Hematopoietic multipotent progenitor cell treated with erythropoietin and hydrocortisone succinate and interleukin-3 and kit ligand, for 8 days (in vitro differentiated cells): ENCODE results near the gene NOD1.

ENCODE experiments used
- DNase-seq: peaks from one replicate; pipeline ENCODE4 v3.0.0-alpha.2; 2015

The NOD1 gene

GRCh38 chr7:30468791-30469190 lies 9.8 kb downstream of the NOD1 start:
- no peak for DNase-seq

- DNase-seq = no peak
These were observed 10.5 kb downstream of the NOD1 start for GRCh38 chr7:30468041-30468440.

DNA sequence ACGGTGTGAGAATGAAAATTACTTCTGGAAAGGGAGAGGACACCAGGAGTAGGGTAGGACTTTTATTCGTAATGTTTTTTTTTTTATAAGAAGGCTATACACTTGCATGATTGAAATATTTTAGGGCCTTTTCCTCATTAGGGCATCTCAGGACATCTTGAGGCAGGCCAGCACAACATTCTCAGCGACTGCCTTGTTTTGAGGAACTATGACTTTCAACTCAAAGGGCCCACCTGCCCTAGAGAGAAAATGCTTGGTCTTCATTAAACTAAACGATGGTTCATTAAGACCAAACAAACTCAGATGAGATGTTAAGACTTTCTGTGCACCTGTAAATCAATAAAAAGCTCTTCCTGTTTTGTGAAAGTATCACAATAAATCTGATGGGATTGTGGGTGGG lies 11.3 kb downstream of the NOD1 start:
- DNase-seq = no peak

- peak; percentile 71 for DNase-seq
These were observed 12.3 kb downstream of the NOD1 start for GRCh38 chr7:30466266-30466665.

- no peak for DNase-seq
These were observed 12.8 kb downstream of the NOD1 start for GRCh38 chr7:30465811-30466180.

DNA sequence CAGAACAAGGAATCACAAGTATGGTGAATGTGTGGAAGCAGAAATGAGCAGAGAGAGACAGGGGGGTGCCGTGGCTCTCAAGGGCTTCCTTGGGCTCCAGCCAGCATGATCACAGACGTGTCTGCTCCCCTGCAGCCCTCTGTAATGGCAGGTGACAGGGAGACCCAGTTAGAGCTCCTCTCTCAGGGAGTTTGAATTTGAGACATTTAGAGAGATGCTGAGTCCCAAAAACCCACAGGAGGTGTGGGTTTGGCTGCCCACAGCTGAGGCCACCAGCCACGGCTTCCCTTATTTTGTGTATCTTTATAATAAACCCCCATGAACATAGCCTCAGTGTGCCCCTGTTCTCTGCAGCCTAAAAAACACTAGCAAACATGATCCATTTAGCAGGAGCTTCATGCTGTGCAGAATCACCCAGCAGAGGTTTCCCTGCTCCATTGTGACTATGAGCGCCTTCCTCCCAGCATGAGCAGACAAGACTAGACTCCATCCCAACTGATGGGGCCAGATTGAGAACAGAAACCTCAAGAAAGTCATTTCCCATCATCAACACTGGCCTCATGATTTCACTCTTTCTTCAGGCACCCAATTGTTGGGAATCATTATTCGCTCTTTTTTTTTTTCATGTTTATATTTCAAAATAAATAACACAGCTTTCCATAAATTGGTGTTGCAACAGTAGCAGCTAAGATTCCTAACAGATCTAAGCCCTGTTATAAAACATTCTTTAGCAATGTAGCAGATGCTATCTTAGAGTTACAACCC lies 13.4 kb downstream of the NOD1 start:
- no peak for DNase-seq

- DNase-seq = no peak
These were observed 14.3 kb downstream of the NOD1 start for GRCh38 chr7:30464231-30464671.

- DNase-seq = no peak
These were observed 15.0 kb downstream of the NOD1 start for GRCh38 chr7:30463405-30464145.

- no peak for DNase-seq
These were observed 16.4 kb downstream of the NOD1 start for GRCh38 chr7:30462179-30462578.

- no peak for DNase-seq
These were observed 18.3 kb downstream of the NOD1 start for GRCh38 chr7:30460246-30460633.

DNA sequence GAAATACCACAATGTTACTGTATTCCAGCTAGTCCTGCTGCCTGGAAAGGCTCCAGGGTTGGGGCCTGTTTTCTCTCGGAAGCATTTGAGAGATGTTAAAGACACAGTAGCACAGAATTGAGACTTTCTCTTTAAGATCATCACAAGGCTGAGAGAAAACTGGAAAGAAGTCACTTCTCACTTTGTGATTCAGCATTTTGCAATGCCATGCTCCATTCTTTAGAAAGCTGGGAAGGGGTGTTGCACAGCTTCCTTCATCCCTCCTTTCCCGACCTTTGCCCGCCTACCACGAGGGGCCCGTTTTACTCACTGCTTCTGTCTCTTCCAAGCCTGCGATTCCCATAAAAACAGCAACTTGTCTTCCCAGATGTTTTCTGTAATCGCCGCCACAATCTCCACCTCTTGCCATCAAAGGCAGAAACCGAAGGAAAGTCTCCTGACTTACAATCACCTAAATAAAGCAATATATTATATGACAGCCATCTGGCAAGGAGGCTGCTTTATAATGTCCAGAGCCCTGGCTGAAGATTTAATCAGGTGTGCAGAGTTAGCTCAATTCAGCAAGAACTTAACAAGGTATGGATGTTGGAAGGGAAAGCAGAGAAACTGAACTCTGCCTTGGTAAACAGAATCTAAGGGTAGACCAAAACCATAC lies 18.9 kb downstream of the NOD1 start:
- DNase-seq = no peak

GRCh38 chr7:30458311-30458710 lies 20.3 kb downstream of the NOD1 start:
- no peak for DNase-seq

- no peak for DNase-seq
These were observed 24.7 kb downstream of the NOD1 start for GRCh38 chr7:30453921-30454320.

DNA sequence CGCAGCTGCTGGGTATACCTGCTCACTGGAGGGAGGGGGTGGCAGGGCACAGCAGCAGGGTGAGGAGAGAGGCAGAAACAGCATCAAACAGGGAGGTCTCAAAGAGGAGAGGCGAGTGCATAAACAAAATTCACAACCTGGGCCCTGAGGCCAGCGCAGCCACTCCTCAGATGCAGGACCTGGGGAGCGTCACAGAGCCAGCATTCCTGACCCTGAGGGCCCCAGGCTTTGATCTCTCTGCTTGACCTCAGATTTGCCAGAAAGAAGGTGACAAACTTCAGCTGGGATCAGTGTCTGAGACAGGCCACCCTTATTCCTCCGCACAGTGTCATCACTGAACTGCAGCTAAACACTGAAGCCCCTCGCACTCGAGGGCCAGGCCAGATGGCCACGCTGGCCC lies 25.6 kb downstream of the NOD1 start:
- no peak for DNase-seq

DNA sequence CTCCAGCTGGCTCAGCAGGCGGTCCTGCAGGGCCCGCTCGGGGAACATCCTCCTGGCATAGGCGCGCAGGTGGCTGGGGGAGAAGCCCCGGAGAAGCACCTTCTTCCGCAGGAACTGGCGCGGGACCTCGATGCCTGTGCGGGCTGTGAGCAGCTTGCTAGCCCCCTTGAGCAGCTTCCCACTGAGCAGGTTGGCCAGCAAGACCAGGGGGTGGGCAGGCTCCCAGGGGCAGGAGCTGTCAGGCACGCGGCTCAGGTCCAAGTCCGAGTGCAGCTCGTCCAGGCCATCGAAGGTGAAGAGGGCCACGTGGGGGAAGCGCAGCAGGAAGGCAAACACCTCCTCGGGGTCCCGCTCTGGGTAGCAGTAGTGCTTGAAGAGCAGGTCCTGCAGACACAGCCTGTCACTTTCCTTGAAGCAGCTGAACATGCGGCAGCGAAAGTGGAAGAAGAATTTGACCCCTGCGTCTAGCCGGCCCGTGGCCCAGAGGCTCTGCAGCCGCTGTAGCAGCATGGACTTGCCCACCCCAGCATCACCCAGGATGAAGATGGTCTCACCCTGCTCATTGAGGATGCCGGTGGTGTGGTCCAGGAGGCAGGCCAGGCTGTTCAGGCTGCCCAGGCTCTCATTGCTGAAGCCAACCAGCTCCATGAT lies 26.2 kb downstream of the NOD1 start:
- DNase-seq = no peak

GRCh38 chr7:30451539-30452279 lies 26.9 kb downstream of the NOD1 start:
- DNase-seq = no peak

GRCh38 chr7:30450983-30451497 lies 27.5 kb downstream of the NOD1 start:
- DNase-seq = no peak

GRCh38 chr7:30450240-30450982 lies 28.2 kb downstream of the NOD1 start:
- DNase-seq = no peak

GRCh38 chr7:30448461-30449189 lies 30.0 kb downstream of the NOD1 start:
- no peak for DNase-seq

DNA sequence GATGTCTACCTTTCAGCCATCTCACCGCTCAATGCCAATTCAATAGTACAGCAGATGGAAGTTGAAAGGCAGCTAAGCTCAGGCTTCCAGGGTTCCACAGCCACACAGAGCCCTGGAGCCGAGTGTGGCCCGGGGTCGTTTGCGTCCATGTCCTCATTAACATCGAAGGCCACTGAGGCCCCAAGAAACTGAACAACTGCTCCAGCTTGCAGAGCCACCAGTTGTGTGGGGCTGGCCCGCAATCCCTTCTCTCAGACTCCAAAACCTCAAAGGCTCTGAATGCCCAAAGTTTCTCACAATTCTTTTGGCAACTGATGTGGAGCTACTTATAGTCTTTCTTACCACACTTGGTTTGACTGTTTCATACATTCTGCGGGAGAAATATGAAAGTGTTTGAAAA lies 31.1 kb downstream of the NOD1 start:
- DNase-seq = no peak

DNA sequence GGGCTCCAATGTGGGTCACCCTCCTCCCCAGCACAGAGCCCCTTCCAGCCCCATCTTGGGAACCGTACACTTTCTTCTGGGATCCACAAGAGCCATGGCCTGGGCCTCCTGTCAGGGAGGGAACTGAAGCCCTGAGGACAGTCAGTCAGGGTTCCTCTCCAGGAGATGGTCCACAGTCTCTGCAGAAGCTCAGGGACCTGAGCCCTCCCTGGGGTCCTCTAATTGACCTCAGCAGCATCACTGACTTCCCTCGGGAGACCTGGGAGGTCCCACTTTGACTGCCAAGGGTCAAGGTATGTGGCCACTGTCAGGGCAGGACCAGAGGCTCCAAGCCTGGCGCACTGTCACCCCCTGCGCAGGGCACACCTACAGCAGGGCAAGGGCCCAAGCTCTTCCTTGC lies 32.3 kb downstream of the NOD1 start:
- no peak for DNase-seq
